GM12878 (cell line): ENCODE data around the gene ACER3. TPM values are rescaled to one million over a fixed set of nuclear protein-coding genes. Genes with fewer than 3 reads are reported as not detected.

Source experiments
- ATAC-seq: fragments of 200-7000 bp; cut with Tn5 transposase; 3 replicates; pipeline ENCODE4 v1.9.1; 2020; ENCODE audit warnings: mild to moderate bottlenecking, moderate library complexity
- BruUV-seq: library from RNA; stranded (reverse); fragments of 400-500 nt; replicated peaks from 2 replicates; lab custom pipeline; 2021; lab: Mats Ljungman, UMichigan
- CTCF ChIA-PET: fragments of 300-600 bp; sonication (Branson Sonifier 250); formaldehyde crosslinking; extraction: SDS; loops from one replicate; lab custom pipeline; 2021; ENCODE audit warnings: inconsistent platforms; lab: Yijun Ruan, JAX
- POLR2A ChIA-PET: fragments of 350-600 bp; formaldehyde crosslinking; extraction: SDS; loops from one replicate; lab custom pipeline; 2021; ENCODE audit warnings: inconsistent platforms; lab: Charles Lee
- RAD21 ChIA-PET: fragments of 300-600 bp; sonication (Branson Sonifier 250); formaldehyde crosslinking; loops from one replicate; lab custom pipeline; 2023; ENCODE audit warnings: antibody characterized with exemption; ENCODE audit not compliant: unreplicated experiment; lab: Charles Lee
- SMC1A ChIA-PET: fragments of 300-600 bp; sonication (Branson Sonifier 250); formaldehyde crosslinking; loops from one replicate; lab custom pipeline; 2023; ENCODE audit not compliant: unreplicated experiment, uncharacterized antibody; lab: Charles Lee
- DNase-seq: peaks from one replicate; pipeline ENCODE4 v3.0.0-alpha.2; 2011; ENCODE audit warnings: low read depth, low spot score
- FAIRE-seq: peaks from 3 replicates; lab custom pipeline; 2011; peaks lifted over from hg19 to GRCh38; lab: Jason Lieb, UNC
- H2AFZ ChIP-seq: 2 replicates; pipeline ENCODE4 v1.6.0; 2011; ENCODE audit warnings: low read depth, low read length, control low read depth; ENCODE audit not compliant: control insufficient read depth
- H3K27ac ChIP-seq: 2 replicates; pipeline ENCODE4 v1.5.1; 2011; ENCODE audit warnings: control low read depth; ENCODE audit not compliant: control insufficient read depth, insufficient read depth
- H3K27me3 ChIP-seq, 2 experiments: replicated peaks in 1 of 2; 2 replicates each; pipeline versions ENCODE4 v1.6.0 to v1.6.1; 2011; ENCODE audit warnings: low read length in 1 of 2; ENCODE audit not compliant: control insufficient read depth in 2 of 2, insufficient read depth in 2 of 2
- H3K36me3 ChIP-seq, 2 experiments: 2 replicates each; pipeline ENCODE4 v1.5.1; 2011; ENCODE audit warnings: low read length in 1 of 2; ENCODE audit not compliant: control insufficient read depth in 2 of 2, insufficient read depth in 2 of 2
- H3K4me1 ChIP-seq: 2 replicates; pipeline ENCODE4 v1.6.1; 2011; ENCODE audit warnings: mild to moderate bottlenecking, low read length, moderate library complexity, mixed read lengths; ENCODE audit not compliant: control insufficient read depth, insufficient read depth
- H3K4me2 ChIP-seq: 2 replicates; pipeline ENCODE4 v1.6.0; 2011; ENCODE audit warnings: control low read depth; ENCODE audit not compliant: control insufficient read depth, insufficient read depth
- H3K4me3 ChIP-seq: fragments of 200-600 bp; sonication (generic); 2 replicates; pipeline ENCODE4 v1.5.1; 2016
- H3K79me2 ChIP-seq: 2 replicates; pipeline ENCODE4 v1.6.0; 2011; ENCODE audit warnings: low read length; ENCODE audit not compliant: control insufficient read depth, insufficient read depth
- H3K9ac ChIP-seq: 2 replicates; pipeline ENCODE4 v1.8.0; 2011; ENCODE audit warnings: low read length, control low read depth, mixed read lengths; ENCODE audit not compliant: control insufficient read depth, insufficient read depth
- H3K9me3 ChIP-seq: replicated peaks from 3 replicates; pipeline ENCODE4 v1.5.1; 2011; ENCODE audit warnings: mild to moderate bottlenecking, low read length; ENCODE audit not compliant: control insufficient read depth, insufficient read depth
- H4K20me1 ChIP-seq: 2 replicates; pipeline ENCODE4 v1.6.0; 2011; ENCODE audit not compliant: control insufficient read depth, insufficient read depth
- ASH2L ChIP-seq: fragments of 300-600, 200-600 bp; sonication (generic); IDR thresholded peaks from 2 replicates; pipeline ENCODE4 v1.6.1; 2017; ENCODE audit warnings: low read depth, mild to moderate bottlenecking, borderline replicate concordance
- ATF2 ChIP-seq: IDR thresholded peaks from 2 replicates; pipeline ENCODE4 v1.6.1; 2012; ENCODE audit warnings: low read length, inconsistent platforms
- ATF7 ChIP-seq: fragments of 450-650 bp; IDR thresholded peaks from 2 replicates; pipeline ENCODE4 v1.6.1; 2016; ENCODE audit warnings: low read depth, mild to moderate bottlenecking
- EGR1 ChIP-seq, 2 experiments: IDR thresholded peaks; 1 replicate in 1 of 2; 2 replicates in 1 of 2; pipeline ENCODE4 v1.6.1; 2011 to 2012; ENCODE audit warnings: low read depth in 2 of 2, low read length in 2 of 2, borderline replicate concordance in 1 of 2, mild to moderate bottlenecking in 1 of 2, moderate library complexity in 1 of 2
- ESRRA ChIP-seq: IDR thresholded peaks from 2 replicates; pipeline ENCODE4 v1.6.1; 2012; ENCODE audit warnings: mild to moderate bottlenecking, low read length, improper control_type of control experiment
- EZH2 ChIP-seq: IDR thresholded peaks from 2 replicates; pipeline ENCODE4 v1.6.1; 2012; ENCODE audit warnings: low read depth, mild to moderate bottlenecking, control low read depth, inconsistent platforms, low read length, borderline replicate concordance; ENCODE audit not compliant: control insufficient read depth
- IRF5 ChIP-seq: fragments of 450-650 bp; IDR thresholded peaks from 2 replicates; pipeline ENCODE4 v1.6.1; 2017; ENCODE audit warnings: borderline replicate concordance
- MXI1 ChIP-seq: fragments of 150-350 bp; IDR thresholded peaks from 2 replicates; pipeline ENCODE4 v1.6.1; 2011; ENCODE audit warnings: low read depth, mild to moderate bottlenecking, inconsistent platforms, low read length, improper control_type of control experiment
- NFYA ChIP-seq: IDR thresholded peaks from 2 replicates; pipeline ENCODE4 v1.6.1; 2011; ENCODE audit warnings: low read depth, mild to moderate bottlenecking, low read length, improper control_type of control experiment, borderline replicate concordance
- PBX3 ChIP-seq: IDR thresholded peaks from 2 replicates; pipeline ENCODE4 v1.6.1; 2011; ENCODE audit warnings: mild to moderate bottlenecking, low read depth, low read length, moderate library complexity; ENCODE audit not compliant: insufficient replicate concordance
- RUNX3 ChIP-seq: IDR thresholded peaks from 2 replicates; pipeline ENCODE4 v1.6.1; 2012; ENCODE audit warnings: low read length, inconsistent platforms
- SIN3A ChIP-seq: IDR thresholded peaks from 2 replicates; pipeline ENCODE4 v1.6.1; 2012; ENCODE audit warnings: low read depth, low read length, improper control_type of control experiment
- SPI1 ChIP-seq: IDR thresholded peaks from 2 replicates; pipeline ENCODE4 v1.6.1; 2011; ENCODE audit warnings: low read depth, mild to moderate bottlenecking, low read length, moderate library complexity, borderline replicate concordance; ENCODE audit not compliant: insufficient read depth
- SRF ChIP-seq, 2 experiments: IDR thresholded peaks; 2 replicates each; pipeline ENCODE4 v1.6.1; 2011; ENCODE audit warnings: low read depth in 2 of 2, low read length in 2 of 2, mild to moderate bottlenecking in 1 of 2, moderate library complexity in 1 of 2
- WGBS: methylation state at CpG from one replicate; pipeline ENCODE4 v1.1.6; 2016; ENCODE audit warnings: low lambda C conversion rate; ENCODE audit not compliant: insufficient replicate concordance, insufficient coverage; ENCODE audit errors: missing lambda C conversion rate; 5-methylcytosine and 5-hydroxymethylcytosine counted together
- in situ Hi-C: fragments of 300-500 bp; cut with MboI; formaldehyde crosslinking; loops from 9 replicates; pipeline ENCODE4 v1.14.3; 2018; ENCODE audit warnings: mixed read lengths
- intact Hi-C: fragments of 100-400 bp; cut with micrococcal nuclease; formaldehyde crosslinking; loops from one replicate; pipeline ENCODE4 v1.14.2; 2022; ENCODE audit not compliant: unreplicated experiment
- polyA plus RNA-seq, 11 experiments: library from polyadenylated mRNA; depleted of rRNA in 4 of 11; unstranded in 6 of 11; stranded (reverse) in 5 of 11; fragments of >200 nt; fragmentation: Nextera tagmentation in 4 of 11; fragmentation: Illumina TruSeq in 1 of 11; extraction: Ambion mirVana in 4 of 11; extraction: Trizol in 1 of 11; gene quantifications; 1 replicate in 1 of 11; 2 replicates in 10 of 11; pipeline versions ENCODE4 v1.2.1 to v1.2.3, GENCODE V29; 2011 to 2016; ENCODE audit warnings: inconsistent platforms in 2 of 11, missing spikeins in 2 of 11, low read depth in 1 of 11
- total RNA-seq, 4 experiments: library from RNA; depleted of rRNA in 3 of 4; stranded (reverse); fragments of >200 nt in 3 of 4; fragmentation: Illumina TruSeq in 1 of 4; extraction: Trizol in 1 of 4; gene quantifications; 2 replicates each; pipeline versions ENCODE4 v1.2.1 to v1.2.3, GENCODE V29; 2013 to 2021

Gene ACER3
- total and polyA plus RNA-seq, 10 of the 15 experiments (the other 5 are each of a cell fraction or from before 2014, with no cell fraction given) = 2.8 to 17.4 (median 10.3) TPM

GRCh38 chr11:76844511-76844910 lies 16.2 kb upstream of the ACER3 start:
- in situ Hi-C loops (no loop called here), intact Hi-C loops (no loop called here)
- FAIRE-seq (no peak), ATAC-seq (no peak)
- Histone ChIP-seq H3K27ac (no peak overlapping the region), H3K9me3 (no peaks in the 10 kb centered on the region), H4K20me1 (no peaks in the 10 kb centered on the region), H3K9ac (no peak overlapping the region), H2AFZ (no peak overlapping the region), H3K36me3 (no peaks in the 10 kb centered on the region), H3K4me3 (no peak overlapping the region)
- RAD21 ChIA-PET = no interaction called here
- SMC1A ChIA-PET = no interaction called here
- POLR2A ChIA-PET = no interaction called here
- 83% methylated on average over 10 of the region's 10 CpGs for WGBS
- TF ChIP-seq IRF5 = no peak
- TF ChIP-seq PBX3 = no peak
- no peak for TF ChIP-seq ASH2L
- no peak for TF ChIP-seq EGR1 (IDR thresholded peaks at IDR 0.05; ENCODE audit: borderline replicate concordance in 1 of 2, low read depth in 2 of 2, low read length in 2 of 2)
- no peak for TF ChIP-seq NFYA
- TF ChIP-seq SRF (IDR thresholded peaks at IDR 0.05; ENCODE audit: low read depth in 2 of 2, low read length in 2 of 2) = no peak
- TF ChIP-seq MXI1 = no peak
- no peak for TF ChIP-seq ATF2
- no peak for TF ChIP-seq SIN3A
- no peak for TF ChIP-seq ESRRA
- no peak for TF ChIP-seq ATF7
- no peak for TF ChIP-seq RUNX3
- no peak for TF ChIP-seq SPI1
- no peak for TF ChIP-seq EZH2
- TF ChIP-seq, all 136 proteins: peak for 0
- no peak for DNase-seq
- no peaks in the 10 kb centered on the region for H3K4me1 ChIP-seq
- H3K27me3 ChIP-seq = no peaks in the 10 kb centered on the region
- H3K4me2 ChIP-seq = no peak overlapping the region
- H3K79me2 ChIP-seq = no peaks in the 10 kb centered on the region
- CTCF ChIA-PET = interaction anchor here (0.6 to 1.4 kb wide), 2 partner anchors 74 to 405 kb away, joined by 3 to 5 read pairs; no protein-coding TSS in a partner anchor
- no TSS peak for BruUV-seq
